ENCODE results near the gene ZNF587. TPM values are rescaled to one million over a fixed set of nuclear protein-coding genes. Genes with fewer than 3 reads are reported as not detected.

The ZNF587 gene
- total RNA-seq, 1 experiment from 2014 or later = 25.9 TPM

- TF ChIP-seq CTCF (IDR thresholded peaks at IDR 0.05 in 2 of 3, conservative IDR thresholded peaks at IDR 0.05 in 1 of 3; ENCODE audit: borderline replicate concordance in 1 of 3, insufficient read depth in 1 of 3, low read depth in 2 of 3, low read length in 2 of 3) (no peak), EGR1 (IDR thresholded peaks at IDR 0.05; ENCODE audit: low read depth) (no peak), SP1 (IDR thresholded peaks at IDR 0.05; ENCODE audit: low read depth) (no peak), CEBPB (IDR thresholded peaks at IDR 0.05; ENCODE audit: low read depth) (no peak)
These were observed 49.0 kb upstream of the ZNF587 start (continued) for GRCh38 chr19:57800696-57801095.

GRCh38 chr19:57802269-57802668 is 47.4 kb upstream of the ZNF587 start:
- peaks cover 9 to 20% of the 10 kb centered on the region in 2 experiments; a peak in 3 of 4 replicates for H3K4me1 ChIP-seq (ENCODE audit: control insufficient read depth in 1 of 2, insufficient read depth in 2 of 2, low read length in 2 of 2)
- ChIA-PET POLR2A (interaction anchor here (1.3 kb wide), 1 partner anchor 13 kb away, joined by 3 read pairs; no protein-coding TSS in a partner anchor), CTCF (no interaction called here), RAD21 (ENCODE audit: low non-redundant PET in 1 of 2, low total read pairs in 2 of 2, uncharacterized antibody in 2 of 2, unreplicated experiment in 2 of 2) (no interaction called here)
- intact Hi-C loops (cut with micrococcal nuclease) = loop anchor here (5.0 kb wide), 1 partner anchor 55 kb away; the partner anchor contains the start of gene ZNF776
- ATAC-seq = no peak
- no peaks in the 10 kb centered on the region for H4K20me1 ChIP-seq (ENCODE audit: insufficient read depth)
- H3K9me2 ChIP-seq (ENCODE audit: insufficient read depth) = no peaks in the 10 kb centered on the region
- H3K9ac ChIP-seq (ENCODE audit: low read length) = no peak overlapping the region
- no TSS peak for BruUV-seq (replicated peaks)
- H3K27ac ChIP-seq (ENCODE audit: low read depth, low read length) = no peak overlapping the region
- DNase-seq (ENCODE audit: low read depth, low spot score) = no peak
- H3K27me3 ChIP-seq (ENCODE audit: insufficient read depth, low read length) = no peaks in the 10 kb centered on the region
- no peak overlapping the region for H2AFZ ChIP-seq (ENCODE audit: low read depth, low read length, poor library complexity, severe bottlenecking)
- H3K9me3 ChIP-seq (ENCODE audit: control insufficient read depth in 1 of 2, insufficient read depth in 1 of 2, low read depth in 1 of 2, low read length in 2 of 2) = no peaks in the 10 kb centered on the region
- H3K4me2 ChIP-seq (ENCODE audit: low read length) = no peak overlapping the region
- no peaks in the 10 kb centered on the region for H3K36me3 ChIP-seq (ENCODE audit: control insufficient read depth in 1 of 2, insufficient read depth in 2 of 2, low read length in 2 of 2)
- no peak overlapping the region for H3K4me3 ChIP-seq (replicated peaks in 1 of 2; ENCODE audit: low read depth in 1 of 2, low read length in 2 of 2)
- TF ChIP-seq TCF7L2 (IDR thresholded peaks at IDR 0.05; ENCODE audit: borderline replicate concordance, extremely low read depth, insufficient read depth, insufficient read length) = no peak
- no peak for TF ChIP-seq SIN3A (IDR thresholded peaks at IDR 0.05; ENCODE audit: low read depth)
- H3K79me2 ChIP-seq (ENCODE audit: insufficient read depth, low read length) = no peaks in the 10 kb centered on the region

Data from HCT116 (cell line).